GM12874 (cell line): Measurements from ENCODE around the gene MAGI2.

Experiments used
- TF ChIP-seq, protein P1 (sequence below): IDR thresholded peaks from 2 replicates; pipeline ENCODE4 v1.5.1; 2011; ENCODE audit warnings: low read depth, mild to moderate bottlenecking, control low read depth, low read length, moderate library complexity; ENCODE audit not compliant: insufficient read depth

MAGI2 gene

DNA sequence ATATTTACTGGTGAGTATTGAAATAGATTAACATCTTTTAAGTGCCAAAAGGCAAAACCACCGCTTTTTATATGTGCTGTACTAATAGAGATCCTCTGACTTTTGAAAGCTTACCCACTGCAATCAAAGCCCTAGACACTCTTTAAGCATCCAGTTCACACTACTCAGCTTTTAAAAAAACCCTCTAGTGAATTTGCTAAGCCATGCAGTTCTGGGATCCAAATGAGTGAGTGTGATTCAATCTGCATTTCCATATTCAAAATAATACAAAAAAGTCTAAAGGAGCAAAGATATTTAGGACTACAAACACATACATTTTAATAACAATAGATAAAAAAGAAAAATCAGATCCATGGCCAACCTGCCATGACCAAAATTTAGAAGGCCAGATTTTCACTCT, 288.2 kb downstream of the MAGI2 start:
- TF ChIP-seq, protein P1, sequence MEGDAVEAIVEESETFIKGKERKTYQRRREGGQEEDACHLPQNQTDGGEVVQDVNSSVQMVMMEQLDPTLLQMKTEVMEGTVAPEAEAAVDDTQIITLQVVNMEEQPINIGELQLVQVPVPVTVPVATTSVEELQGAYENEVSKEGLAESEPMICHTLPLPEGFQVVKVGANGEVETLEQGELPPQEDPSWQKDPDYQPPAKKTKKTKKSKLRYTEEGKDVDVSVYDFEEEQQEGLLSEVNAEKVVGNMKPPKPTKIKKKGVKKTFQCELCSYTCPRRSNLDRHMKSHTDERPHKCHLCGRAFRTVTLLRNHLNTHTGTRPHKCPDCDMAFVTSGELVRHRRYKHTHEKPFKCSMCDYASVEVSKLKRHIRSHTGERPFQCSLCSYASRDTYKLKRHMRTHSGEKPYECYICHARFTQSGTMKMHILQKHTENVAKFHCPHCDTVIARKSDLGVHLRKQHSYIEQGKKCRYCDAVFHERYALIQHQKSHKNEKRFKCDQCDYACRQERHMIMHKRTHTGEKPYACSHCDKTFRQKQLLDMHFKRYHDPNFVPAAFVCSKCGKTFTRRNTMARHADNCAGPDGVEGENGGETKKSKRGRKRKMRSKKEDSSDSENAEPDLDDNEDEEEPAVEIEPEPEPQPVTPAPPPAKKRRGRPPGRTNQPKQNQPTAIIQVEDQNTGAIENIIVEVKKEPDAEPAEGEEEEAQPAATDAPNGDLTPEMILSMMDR, result no peak

DNA sequence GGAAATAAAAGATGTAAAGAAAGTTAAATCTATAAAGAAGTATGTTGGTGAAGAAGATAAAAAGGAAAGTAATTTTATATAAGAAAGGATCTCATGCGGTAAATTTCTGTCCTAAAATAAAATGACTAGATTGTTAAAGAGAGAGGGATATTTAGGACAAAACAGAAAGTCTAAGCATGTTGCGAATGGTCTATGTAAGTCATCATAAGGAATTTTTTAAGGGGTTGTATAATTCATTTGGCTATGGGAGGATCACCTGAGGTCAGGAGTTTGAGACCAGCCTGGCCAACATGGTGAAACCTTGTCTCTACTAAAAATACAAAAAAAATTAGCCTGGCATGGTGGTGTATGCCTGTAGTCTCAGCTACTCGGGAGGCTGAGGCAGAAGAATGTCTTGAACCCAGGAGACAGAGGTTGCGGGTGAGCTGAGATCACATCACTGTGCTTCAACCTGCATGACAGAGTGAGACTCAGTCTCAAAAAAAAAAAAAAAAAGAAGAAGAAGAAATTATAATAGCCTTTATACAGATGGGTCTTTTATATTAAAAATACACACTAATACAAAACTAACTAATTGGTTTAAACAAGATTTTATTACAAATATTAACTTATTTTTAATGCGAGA, 294.3 kb downstream of the MAGI2 start:
- TF ChIP-seq, protein P1, result no peak

DNA sequence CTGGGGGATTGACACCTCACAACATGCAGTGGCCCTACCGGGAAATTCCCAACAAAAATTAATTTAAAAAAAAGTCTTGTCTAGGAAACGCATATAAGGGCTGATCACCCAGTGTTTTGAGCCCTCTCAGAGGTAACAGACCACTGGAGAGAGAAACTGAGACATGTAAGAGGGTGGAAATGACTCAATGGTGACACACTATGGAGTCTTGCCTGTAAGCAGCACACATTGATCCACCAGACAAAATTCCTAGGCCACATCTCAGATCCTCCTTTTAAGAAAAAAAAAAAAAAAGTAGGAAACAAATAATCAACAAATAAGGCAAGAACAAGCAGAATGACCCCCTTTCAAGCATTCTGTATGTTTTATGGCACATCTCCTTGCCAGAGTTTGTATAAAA, 296.2 kb downstream of the MAGI2 start:
- TF ChIP-seq, protein P1, result no peak

DNA sequence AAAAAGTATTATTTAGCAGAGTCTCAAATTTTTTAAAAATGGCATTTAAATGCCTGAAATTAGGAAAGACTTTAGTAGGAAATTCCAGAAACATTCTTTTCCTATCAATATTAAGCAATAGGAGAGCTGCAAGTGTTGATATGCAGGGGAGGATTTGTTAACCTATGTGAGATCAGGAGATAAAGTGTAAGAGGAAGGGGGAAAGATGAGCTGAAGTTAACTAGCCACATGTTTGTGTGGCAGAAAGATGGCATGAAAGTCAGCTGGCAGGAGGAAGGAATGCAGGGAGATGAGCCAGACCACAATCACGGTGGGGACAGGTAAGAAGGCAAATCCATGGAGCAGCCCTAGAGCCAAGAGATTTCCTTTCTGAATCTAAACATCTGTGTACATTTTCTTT, 303.6 kb downstream of the MAGI2 start:
- TF ChIP-seq, protein P1, result no peak

DNA sequence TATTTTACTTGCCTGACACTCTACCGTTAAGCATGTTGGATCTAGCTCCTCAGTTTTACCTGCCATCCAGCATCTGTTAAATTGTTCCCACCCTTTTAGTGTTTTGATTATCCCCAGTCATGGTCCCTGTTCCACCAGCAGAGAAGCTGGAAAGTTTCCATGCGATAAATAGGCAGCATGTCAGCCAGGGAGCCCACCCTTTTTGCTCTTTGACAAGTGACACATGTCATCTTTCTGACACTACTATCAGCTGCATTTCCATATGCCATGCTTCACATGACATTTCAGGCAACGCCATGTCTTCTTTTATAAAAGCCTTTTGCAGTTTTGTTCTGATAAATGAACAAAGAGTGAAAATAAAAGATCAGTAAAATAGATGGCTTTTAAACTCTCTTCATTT, 310.8 kb downstream of the MAGI2 start:
- TF ChIP-seq, protein P1, result no peak

DNA sequence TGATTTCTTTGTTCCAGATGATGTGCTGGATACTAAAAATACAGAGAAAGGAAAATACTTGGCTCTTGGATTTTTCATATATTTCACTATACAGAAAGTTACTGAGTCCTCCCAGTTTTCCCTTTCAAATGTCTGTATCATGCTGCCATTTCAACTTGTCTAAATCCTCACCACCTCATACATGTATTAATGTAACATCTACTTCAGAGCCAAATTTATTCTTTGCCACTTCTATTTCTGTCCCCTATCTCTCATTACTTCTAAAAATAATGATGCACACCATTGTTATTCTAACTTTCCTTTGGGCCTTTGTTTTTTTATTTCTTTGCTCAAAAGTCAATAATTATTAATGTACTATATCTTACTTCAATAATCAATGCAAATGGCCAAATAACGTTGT, 312.2 kb downstream of the MAGI2 start:
- TF ChIP-seq, protein P1, result no peak

DNA sequence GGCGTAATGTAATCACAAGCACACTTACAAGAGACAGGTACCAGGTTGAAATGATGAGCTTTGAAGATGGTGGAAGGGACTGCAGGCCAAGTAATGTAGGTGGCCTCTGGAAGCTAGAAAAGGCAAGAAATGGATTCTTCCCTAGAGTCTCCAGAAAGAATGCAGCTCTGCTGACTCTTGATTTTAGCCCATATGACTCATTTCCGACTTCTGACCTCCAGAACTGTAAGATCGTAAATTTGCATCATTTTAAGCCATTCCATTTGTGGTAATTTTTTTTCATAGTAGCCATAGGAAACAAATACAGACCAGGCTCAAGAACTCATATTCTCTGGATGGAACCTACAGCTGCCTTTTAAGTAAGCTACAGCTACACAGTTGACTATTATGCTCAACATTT, 315.5 kb downstream of the MAGI2 start:
- TF ChIP-seq, protein P1, result no peak
